ENCODE results near the gene ADM5. TPM values are rescaled to one million over a fixed set of nuclear protein-coding genes. Genes with fewer than 3 reads are reported as not detected.
"Not testable (repeated sequence)": the region's sequence is repeated elsewhere in the genome, so short reads cannot be mapped to it uniquely, and the experiment has no call there.

Gene ADM5
- total RNA-seq, 1 donor from 2014 or later: 0.53 TPM

- TF ChIP-seq CTCF (IDR thresholded peaks at IDR 0.05; ENCODE audit: insufficient read depth, low read length, severe bottlenecking): no peak
- DNase-seq (ENCODE audit: low read depth) (no peak), FAIRE-seq (no peak)
- H3K36me3 ChIP-seq (ENCODE audit: control insufficient read depth, insufficient read depth, low read length): no peaks in the 10 kb centered on the region
- no peaks in the 10 kb centered on the region for H3K27me3 ChIP-seq (ENCODE audit: control insufficient read depth, insufficient read depth, low read length)
- H3K4me3 ChIP-seq (ENCODE audit: low read depth, low read length): no peak overlapping the region
These were observed 26.8 kb downstream of the ADM5 start for GRCh38 chr19:49716154-49716553.

GRCh38 chr19:49718511-49718910, 29.1 kb downstream of the ADM5 start:
- Histone ChIP-seq H3K4me3 (ENCODE audit: low read depth, low read length) (no peak overlapping the region), H3K27me3 (ENCODE audit: control insufficient read depth, insufficient read depth, low read length) (no peaks in the 10 kb centered on the region), H3K36me3 (ENCODE audit: control insufficient read depth, insufficient read depth, low read length) (no peaks in the 10 kb centered on the region)
- no peak for DNase-seq (ENCODE audit: low read depth)
- FAIRE-seq: no peak
- TF ChIP-seq CTCF (IDR thresholded peaks at IDR 0.05; ENCODE audit: insufficient read depth, low read length, severe bottlenecking): no peak

DNA sequence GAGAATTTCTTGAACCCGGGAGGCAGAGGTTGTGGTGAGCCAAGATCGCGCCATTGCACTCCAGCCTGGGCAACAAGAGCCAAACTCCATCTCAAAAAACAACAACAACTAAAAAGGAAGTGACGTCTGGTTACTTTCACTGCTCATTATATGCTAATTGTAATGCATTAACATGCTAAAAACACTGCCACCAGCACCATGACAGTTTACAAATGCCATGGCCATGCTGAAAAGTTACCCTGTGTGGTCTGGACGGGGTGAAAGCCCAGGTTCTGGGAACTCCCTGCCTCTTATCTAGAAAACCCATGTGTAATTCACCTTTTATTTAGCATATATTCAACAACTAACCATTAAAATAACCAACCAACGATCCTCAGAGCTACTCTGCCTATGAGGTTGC, 29.6 kb downstream of the ADM5 start:
- no peak overlapping the region for H3K4me3 ChIP-seq (ENCODE audit: low read depth, low read length)
- H3K36me3 ChIP-seq (ENCODE audit: control insufficient read depth, insufficient read depth, low read length): no peaks in the 10 kb centered on the region
- FAIRE-seq: no peak
- no peaks in the 10 kb centered on the region for H3K27me3 ChIP-seq (ENCODE audit: control insufficient read depth, insufficient read depth, low read length)
- no peak for DNase-seq (ENCODE audit: low read depth)
- no peak for TF ChIP-seq CTCF (IDR thresholded peaks at IDR 0.05; ENCODE audit: insufficient read depth, low read length, severe bottlenecking)

DNA sequence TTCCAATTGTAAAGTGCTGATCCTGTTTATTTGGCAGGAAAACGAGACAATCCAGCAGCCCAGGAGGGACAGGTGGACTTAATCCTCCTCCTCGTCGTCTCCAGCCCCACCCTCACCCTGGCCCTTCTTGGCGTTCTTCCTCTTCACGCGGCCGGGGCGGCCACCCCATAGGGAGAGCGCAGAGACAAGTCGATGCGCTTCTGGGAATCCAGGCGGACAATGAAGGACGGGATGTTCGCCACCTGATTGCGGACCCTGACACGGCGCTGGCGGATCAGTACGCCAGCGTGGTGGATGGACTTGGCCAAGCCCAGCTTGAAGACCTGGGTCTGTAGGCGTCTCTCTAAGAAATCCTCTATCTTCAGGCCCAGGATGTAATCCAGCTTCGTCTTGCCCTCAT, 30.0 kb downstream of the ADM5 start:
- DNase-seq (ENCODE audit: low read depth); FAIRE-seq; H3K4me3 ChIP-seq (ENCODE audit: low read depth, low read length); H3K27me3 ChIP-seq (ENCODE audit: control insufficient read depth, insufficient read depth, low read length); H3K36me3 ChIP-seq (ENCODE audit: control insufficient read depth, insufficient read depth, low read length): not testable (repeated sequence)

DNA sequence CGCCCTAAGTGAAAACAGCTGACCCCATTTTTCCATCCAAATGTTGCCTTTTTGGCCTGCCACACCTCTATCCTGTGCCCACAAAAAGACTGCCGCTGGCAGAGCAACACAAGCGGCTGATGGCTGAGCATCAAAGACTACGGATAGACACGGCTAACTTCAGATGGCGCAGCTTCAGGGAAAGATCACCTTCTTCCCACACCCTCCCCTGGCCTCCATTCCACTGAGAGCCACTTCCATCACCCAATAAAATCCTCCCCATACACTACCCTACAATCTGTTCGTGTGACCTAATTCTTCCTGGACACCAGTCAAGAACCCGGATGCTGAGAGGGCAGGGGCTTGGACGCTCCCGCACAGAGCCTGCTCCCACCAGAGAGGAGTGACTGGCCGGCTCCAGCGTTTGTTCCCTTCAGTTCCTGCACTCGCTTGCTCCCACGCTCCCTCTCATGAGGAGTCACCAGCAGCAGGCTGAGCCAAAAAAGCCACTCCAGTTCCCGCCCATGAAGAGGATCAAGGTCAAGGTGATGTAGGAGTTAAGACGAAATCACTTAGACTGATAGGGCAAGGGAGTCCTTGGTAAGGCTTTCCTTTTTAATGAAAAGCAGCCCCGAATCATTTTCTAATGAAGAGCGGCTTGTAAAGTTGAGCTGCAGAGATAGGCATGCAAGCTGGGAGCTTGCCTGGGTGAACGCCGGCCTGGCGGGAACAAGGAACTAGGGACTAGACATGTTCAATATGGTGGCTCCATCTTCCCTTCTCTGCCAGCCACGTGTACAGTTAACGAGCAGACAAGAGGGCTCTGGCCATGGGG, 38.0 kb downstream of the ADM5 start:
- no peak for TF ChIP-seq CTCF (IDR thresholded peaks at IDR 0.05; ENCODE audit: insufficient read depth, low read length, severe bottlenecking)
- Histone ChIP-seq H3K27me3 (ENCODE audit: control insufficient read depth, insufficient read depth, low read length) (no peaks in the 10 kb centered on the region), H3K4me3 (ENCODE audit: low read depth, low read length) (no peak overlapping the region), H3K36me3 (ENCODE audit: control insufficient read depth, insufficient read depth, low read length) (no peaks in the 10 kb centered on the region)
- FAIRE-seq: no peak
- no peak for DNase-seq (ENCODE audit: low read depth)

- no peaks in the 10 kb centered on the region for H3K27me3 ChIP-seq (ENCODE audit: control insufficient read depth, insufficient read depth, low read length)
- FAIRE-seq (no peak), DNase-seq (ENCODE audit: low read depth) (no peak)
- no peak overlapping the region for H3K4me3 ChIP-seq (ENCODE audit: low read depth, low read length)
- no peaks in the 10 kb centered on the region for H3K36me3 ChIP-seq (ENCODE audit: control insufficient read depth, insufficient read depth, low read length)
- TF ChIP-seq CTCF (IDR thresholded peaks at IDR 0.05; ENCODE audit: insufficient read depth, low read length, severe bottlenecking): no peak
These were observed 40.8 kb downstream of the ADM5 start for GRCh38 chr19:49730166-49730565.

All from bronchial epithelial cell (primary cell).